Skeletal muscle cell (primary cell): ENCODE measurements around the gene IL17RB.

ENCODE experiments used
- DNase-seq: peaks from one replicate; pipeline ENCODE4 v3.0.0-alpha.2; 2010; ENCODE audit warnings: low read depth
- H3K4me3 ChIP-seq: 2 replicates; pipeline ENCODE4 v1.5.1; 2011; ENCODE audit warnings: low read depth, mild to moderate bottlenecking, control low read depth, low read length, moderate library complexity

The IL17RB gene

GRCh38 chr3:53824795-53825194, 21.6 kb upstream of the IL17RB start:
- H3K4me3 ChIP-seq, result no peak overlapping the region
- DNase-seq, result no peak

- no peak for DNase-seq
- H3K4me3 ChIP-seq, result no peak overlapping the region
These were observed 20.3 kb upstream of the IL17RB start for GRCh38 chr3:53826048-53826447.

- DNase-seq, result no peak
- H3K4me3 ChIP-seq, result no peak overlapping the region
These were observed 17.8 kb upstream of the IL17RB start for GRCh38 chr3:53828581-53828980.

- H3K4me3 ChIP-seq, result no peak overlapping the region
- no peak for DNase-seq
These were observed 16.8 kb upstream of the IL17RB start for GRCh38 chr3:53829605-53830004.

GRCh38 chr3:53830944-53831343, 15.4 kb upstream of the IL17RB start:
- no peak for DNase-seq
- H3K4me3 ChIP-seq, result no peak overlapping the region

GRCh38 chr3:53833053-53833645, 13.2 kb upstream of the IL17RB start:
- no peak overlapping the region for H3K4me3 ChIP-seq
- DNase-seq, result no peak

- no peak for DNase-seq
- H3K4me3 ChIP-seq, result no peak overlapping the region
These were observed 12.7 kb upstream of the IL17RB start for GRCh38 chr3:53833700-53834099.

GRCh38 chr3:53834429-53835095, 11.8 kb upstream of the IL17RB start:
- DNase-seq, result no peak

GRCh38 chr3:53835257-53835656, 11.1 kb upstream of the IL17RB start:
- DNase-seq, result no peak
- H3K4me3 ChIP-seq, result no peak overlapping the region

More at GRCh38 chr3:53834429-53835095, 11.8 kb upstream of the IL17RB start:
- H3K4me3 ChIP-seq, result no peak overlapping the region

- H3K4me3 ChIP-seq, result no peak overlapping the region
- DNase-seq, result no peak
These were observed 10.1 kb upstream of the IL17RB start for GRCh38 chr3:53836084-53836872.

- DNase-seq, result no peak
- H3K4me3 ChIP-seq, result no peak overlapping the region
These were observed 9.0 kb upstream of the IL17RB start for GRCh38 chr3:53837331-53837730.

- no peak overlapping the region for H3K4me3 ChIP-seq
- DNase-seq, result no peak
These were observed 5.1 kb upstream of the IL17RB start for GRCh38 chr3:53841296-53841695.

GRCh38 chr3:53842436-53843194, 3.8 kb upstream of the IL17RB start:
- H3K4me3 ChIP-seq, result no peak overlapping the region
- no peak for DNase-seq

- no peak for DNase-seq
- no peak overlapping the region for H3K4me3 ChIP-seq
These were observed 2.9 kb upstream of the IL17RB start for GRCh38 chr3:53843195-53844177.

- no peak for DNase-seq
- no peak overlapping the region for H3K4me3 ChIP-seq
These were observed 1.9 kb upstream of the IL17RB start for GRCh38 chr3:53844262-53845102.

GRCh38 chr3:53845103-53845880, 1.1 kb upstream of the IL17RB start:
- DNase-seq, result no peak

GRCh38 chr3:53845881-53846133, 561 bp upstream of the IL17RB start:
- H3K4me3 ChIP-seq, result peak overlapping the region; percentile 48
- DNase-seq, result no peak

More at GRCh38 chr3:53845103-53845880, 1.1 kb upstream of the IL17RB start:
- H3K4me3 ChIP-seq, result peak overlapping the region; percentile 48

- DNase-seq, result no peak
- no peak overlapping the region for H3K4me3 ChIP-seq
These were observed 435 bp downstream of the IL17RB start for GRCh38 chr3:53846851-53847155.
